Liver (tissue), 9 donors: ENCODE results near the gene XXYLT1. TPM values are rescaled to one million over a fixed set of nuclear protein-coding genes. Genes with fewer than 3 reads are reported as not detected.

Experiments
- DNase-seq: peaks from one replicate; pipeline ENCODE4 v3.0.0-alpha.2; 2017; ENCODE audit warnings: low spot score
- H3K27ac ChIP-seq, 2 donors: one replicate each; pipeline ENCODE4 v1.7.0; 2013; ENCODE audit warnings: inconsistent platforms in 2 of 2, low read length in 2 of 2, control low read depth in 1 of 2, low read depth in 1 of 2, mild to moderate bottlenecking in 1 of 2
- H3K27me3 ChIP-seq, 4 donors: one replicate each; pipeline versions ENCODE4 v1.6.1 to v1.7.0; 2013; ENCODE audit warnings: low read length in 3 of 4, inconsistent platforms in 1 of 4, mild to moderate bottlenecking in 1 of 4, moderate library complexity in 1 of 4; ENCODE audit not compliant: control insufficient read depth in 4 of 4, insufficient read depth in 4 of 4
- H3K36me3 ChIP-seq, 4 donors: one replicate each; pipeline versions ENCODE4 v1.6.1 to v1.7.0; 2013; ENCODE audit warnings: low read length in 3 of 4, mild to moderate bottlenecking in 3 of 4, low read depth in 1 of 4, moderate library complexity in 1 of 4; ENCODE audit not compliant: control insufficient read depth in 4 of 4, insufficient read depth in 3 of 4
- H3K4me1 ChIP-seq, 4 donors: one replicate each; pipeline versions ENCODE4 v1.6.1 to v1.7.0; 2013; ENCODE audit warnings: low read length in 3 of 4, mild to moderate bottlenecking in 3 of 4, moderate library complexity in 1 of 4; ENCODE audit not compliant: control insufficient read depth in 4 of 4, insufficient read depth in 4 of 4
- H3K4me3 ChIP-seq, 3 donors: one replicate each; pipeline versions ENCODE4 v1.6.1 to v1.7.0; 2013; ENCODE audit warnings: low read length in 3 of 3, control low read depth in 1 of 3, low read depth in 1 of 3, mild to moderate bottlenecking in 1 of 3
- H3K9ac ChIP-seq, 2 donors: one replicate each; pipeline ENCODE4 v1.7.0; 2013; ENCODE audit warnings: low read length in 2 of 2, mild to moderate bottlenecking in 2 of 2, moderate library complexity in 2 of 2, control low read depth in 1 of 2, low read depth in 1 of 2
- H3K9me3 ChIP-seq, 4 donors: one replicate each; pipeline versions ENCODE4 v1.6.1 to v1.7.0; 2013; ENCODE audit warnings: low read length in 3 of 4; ENCODE audit not compliant: control insufficient read depth in 4 of 4
- EGR1 ChIP-seq, 2 donors: IDR thresholded peaks; 2 replicates each; pipeline ENCODE4 v1.6.1; 2016 to 2018; ENCODE audit warnings: antibody characterized with exemption in 2 of 2, low read depth in 2 of 2
- FOXA1 ChIP-seq: IDR thresholded peaks from 2 replicates; pipeline ENCODE4 v1.6.1; 2016; ENCODE audit warnings: antibody characterized with exemption
- HNF4G ChIP-seq: IDR thresholded peaks from 2 replicates; pipeline ENCODE4 v1.6.1; 2016; ENCODE audit warnings: antibody characterized with exemption
- NR2F2 ChIP-seq: IDR thresholded peaks from 2 replicates; pipeline ENCODE4 v1.6.1; 2016; ENCODE audit warnings: antibody characterized with exemption
- RAD21 ChIP-seq, 2 donors: IDR thresholded peaks; 2 replicates each; pipeline ENCODE4 v1.6.1; 2016; ENCODE audit warnings: antibody characterized with exemption in 2 of 2, mild to moderate bottlenecking in 2 of 2
- REST ChIP-seq: IDR thresholded peaks from 2 replicates; pipeline ENCODE4 v1.6.1; 2016; ENCODE audit warnings: antibody characterized with exemption, mild to moderate bottlenecking
- SP1 ChIP-seq: IDR thresholded peaks from 2 replicates; pipeline ENCODE4 v1.6.1; 2018; ENCODE audit warnings: antibody characterized with exemption, mild to moderate bottlenecking
- TAF1 ChIP-seq: conservative IDR thresholded peaks from 2 replicates; pipeline ENCODE4 v1.6.1; 2016; ENCODE audit warnings: antibody characterized with exemption, mild to moderate bottlenecking
- YY1 ChIP-seq: IDR thresholded peaks from 2 replicates; pipeline ENCODE4 v1.6.1; 2016; ENCODE audit warnings: antibody characterized with exemption, mild to moderate bottlenecking
- ZBTB33 ChIP-seq: IDR thresholded peaks from 2 replicates; pipeline ENCODE4 v1.6.1; 2016; ENCODE audit warnings: antibody characterized with exemption
- WGBS: extraction: QIAGEN DNeasy Blood & Tissue Kit; methylation state at CpG from one replicate; pipeline ENCODE4 v1.1.7; 2013; 5-methylcytosine and 5-hydroxymethylcytosine counted together
- polyA plus RNA-seq, 2 donors: library from polyadenylated mRNA; stranded (reverse) in 1 of 2; unstranded in 1 of 2; fragments of 200-250 nt in 1 of 2; fragments of >200 nt in 1 of 2; fragmentation: Nextera tagmentation in 1 of 2; extraction: Ambion mirVana in 1 of 2; gene quantifications; one replicate each; pipeline versions ENCODE4 v1.2.1 to v1.2.3, GENCODE V29; 2013 to 2015
- total RNA-seq, 2 donors: library from RNA; depleted of rRNA; stranded (reverse); fragments of >200 nt; gene quantifications; one replicate each; pipeline ENCODE4 v1.2.3, GENCODE V29; 2014
- donor health status: healthy.
- donor health status: healthy.
- donor health status: healthy.
- donor health status: healthy.
- donor health status: healthy.

XXYLT1 gene
- total and polyA plus RNA-seq, 4 donors: 0.93 to 7.6 (median 2.8) TPM

GRCh38 chr3:195171093-195171873 lies 99.7 kb downstream of the XXYLT1 start:
- no peak for TF ChIP-seq NR2F2
- Histone ChIP-seq H3K27ac (no peak overlapping the region), H3K36me3 (no peaks in the 10 kb centered on the region), H3K4me3 (no peak overlapping the region), H3K4me1 (no peaks in the 10 kb centered on the region), H3K9ac (no peak overlapping the region), H3K27me3 (no peaks in the 10 kb centered on the region), H3K9me3 (no peaks in the 10 kb centered on the region)
- WGBS: 91% methylated on average over 15 of the region's 15 CpGs
- no peak for DNase-seq

- Histone ChIP-seq H3K4me3 (no peak overlapping the region), H3K4me1 (no peaks in the 10 kb centered on the region), H3K27ac (no peak overlapping the region), H3K9ac (no peak overlapping the region), H3K27me3 (no peaks in the 10 kb centered on the region), H3K36me3 (no peaks in the 10 kb centered on the region), H3K9me3 (no peaks in the 10 kb centered on the region)
- 95% methylated on average over 5 of the region's 5 CpGs for WGBS
- no peak for DNase-seq
- TF ChIP-seq RAD21 (IDR thresholded peaks at IDR 0.05) (no peak), FOXA1 (no peak), EGR1 (IDR thresholded peaks at IDR 0.05; ENCODE audit: low read depth in 2 of 2) (no peak), SP1 (no peak), TAF1 (no peak), HNF4G (no peak), REST (no peak), ZBTB33 (no peak)
Observed at GRCh38 chr3:195170496-195170895, 100.5 kb downstream of the XXYLT1 start.

GRCh38 chr3:195169011-195169649 lies 101.8 kb downstream of the XXYLT1 start:
- no peaks in the 10 kb centered on the region for H3K4me1 ChIP-seq
- 96% methylated on average over 23 of the region's 23 CpGs for WGBS
- H3K9me3 ChIP-seq: no peaks in the 10 kb centered on the region
- no peak overlapping the region for H3K9ac ChIP-seq
- DNase-seq: no peak
- H3K27me3 ChIP-seq: no peaks in the 10 kb centered on the region
- H3K27ac ChIP-seq: no peak overlapping the region
- no peak for TF ChIP-seq YY1
- H3K36me3 ChIP-seq: no peaks in the 10 kb centered on the region
- H3K4me3 ChIP-seq: no peak overlapping the region
